ENCODE measurements around the gene RAP1GAP2. TPM values are rescaled to one million over a fixed set of nuclear protein-coding genes. Genes with fewer than 3 reads are reported as not detected.

The RAP1GAP2 gene
- total RNA-seq, 1 donor from 2014 or later = 30.4 TPM

GRCh38 chr17:3024346-3024745, 228.1 kb downstream of the RAP1GAP2 start:
- H3K4me3 ChIP-seq (ENCODE audit: low read depth, low read length) = no peak overlapping the region
- DNase-seq (ENCODE audit: low read depth) = no peak
- TF ChIP-seq CTCF (conservative IDR thresholded peaks at IDR 0.05; ENCODE audit: low read depth, low read length) = no peak

- no peak overlapping the region for H3K4me3 ChIP-seq (ENCODE audit: low read depth, low read length)
- no peak for TF ChIP-seq CTCF (conservative IDR thresholded peaks at IDR 0.05; ENCODE audit: low read depth, low read length)
- no peak for DNase-seq (ENCODE audit: low read depth)
Measured at GRCh38 chr17:3025421-3026124, 229.3 kb downstream of the RAP1GAP2 start.

DNA sequence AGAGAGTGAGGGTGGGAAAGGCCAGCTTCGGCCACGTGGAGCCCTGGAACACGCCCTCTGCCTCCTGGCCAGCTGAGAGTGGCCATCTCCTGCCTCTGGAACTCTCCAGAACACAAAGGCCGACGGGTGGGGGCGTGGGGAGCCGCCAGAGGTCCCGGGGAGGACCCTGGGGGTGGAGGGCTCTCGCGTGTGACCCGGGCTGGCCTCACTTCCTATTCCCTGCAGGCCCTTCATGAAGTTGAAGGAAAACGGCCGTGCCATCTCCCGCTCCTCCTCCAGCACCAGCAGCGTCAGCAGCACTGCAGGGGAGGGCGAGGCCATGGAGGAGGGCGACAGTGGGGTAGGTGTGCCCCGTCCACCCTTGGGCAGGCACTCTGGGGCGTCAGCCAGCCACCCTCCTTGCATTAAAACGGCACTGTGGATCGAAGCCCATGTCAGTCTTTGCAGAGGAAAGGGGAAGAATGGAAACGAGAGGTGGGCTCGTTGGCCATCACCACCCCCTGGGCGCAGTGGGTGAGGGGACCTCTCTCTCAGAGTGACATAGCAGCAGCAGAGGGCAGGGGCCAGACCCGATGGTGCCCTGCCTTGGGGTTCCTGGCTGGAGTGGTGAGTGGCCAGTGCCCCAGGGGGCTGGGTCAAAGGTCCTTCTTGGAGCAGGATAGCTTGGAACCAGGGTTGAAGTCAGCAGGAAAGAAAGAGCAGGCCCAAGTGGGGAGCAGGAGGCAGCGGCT, 230.1 kb downstream of the RAP1GAP2 start:
- TF ChIP-seq CTCF (conservative IDR thresholded peaks at IDR 0.05; ENCODE audit: low read depth, low read length) = no peak
- no peak overlapping the region for H3K4me3 ChIP-seq (ENCODE audit: low read depth, low read length)
- no peak for DNase-seq (ENCODE audit: low read depth)

DNA sequence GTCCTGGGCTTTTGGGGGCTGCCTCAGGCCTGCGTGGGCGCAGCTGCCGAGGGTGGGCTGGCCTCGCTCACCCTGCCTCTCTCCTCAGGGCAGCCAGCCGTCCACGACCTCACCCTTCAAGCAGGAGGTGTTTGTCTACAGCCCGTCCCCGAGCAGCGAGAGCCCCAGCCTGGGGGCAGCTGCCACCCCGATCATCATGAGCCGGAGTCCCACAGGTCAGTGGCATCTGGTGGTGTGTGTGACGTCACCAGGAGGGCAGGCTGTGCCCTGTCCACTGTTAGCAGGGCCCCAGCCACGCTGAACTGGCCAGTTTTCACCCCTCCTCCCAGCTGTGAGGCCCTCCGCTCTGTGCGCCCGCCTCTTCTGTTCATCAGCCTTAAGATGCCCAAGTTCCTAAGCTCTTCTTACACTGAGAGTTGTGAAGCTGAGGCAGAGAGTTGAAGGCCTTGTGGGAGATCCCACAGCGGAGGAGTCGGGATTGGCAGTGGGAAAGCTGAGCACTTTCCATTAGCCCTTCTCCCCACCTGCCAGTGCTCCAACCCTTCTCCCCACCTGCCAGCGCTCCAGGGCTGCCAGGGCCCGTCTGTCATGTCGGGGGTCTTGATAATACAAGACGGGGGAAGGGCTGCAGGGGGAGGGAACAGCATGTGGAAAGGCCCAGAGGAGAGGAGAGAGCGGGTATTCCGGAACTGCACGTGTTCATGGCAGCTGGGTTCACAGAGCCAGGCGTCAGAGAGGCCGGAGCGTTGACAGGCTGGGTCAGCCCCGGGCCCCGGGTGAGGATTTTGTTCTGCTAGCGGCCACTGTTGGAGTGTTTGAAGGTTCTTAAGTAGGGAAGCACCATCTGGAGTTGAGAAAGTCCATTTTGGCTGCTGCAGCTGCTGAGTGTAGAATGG, 230.9 kb downstream of the RAP1GAP2 start:
- no peak for DNase-seq (ENCODE audit: low read depth)
- no peak for TF ChIP-seq CTCF (conservative IDR thresholded peaks at IDR 0.05; ENCODE audit: low read depth, low read length)
- no peak overlapping the region for H3K4me3 ChIP-seq (ENCODE audit: low read depth, low read length)

DNA sequence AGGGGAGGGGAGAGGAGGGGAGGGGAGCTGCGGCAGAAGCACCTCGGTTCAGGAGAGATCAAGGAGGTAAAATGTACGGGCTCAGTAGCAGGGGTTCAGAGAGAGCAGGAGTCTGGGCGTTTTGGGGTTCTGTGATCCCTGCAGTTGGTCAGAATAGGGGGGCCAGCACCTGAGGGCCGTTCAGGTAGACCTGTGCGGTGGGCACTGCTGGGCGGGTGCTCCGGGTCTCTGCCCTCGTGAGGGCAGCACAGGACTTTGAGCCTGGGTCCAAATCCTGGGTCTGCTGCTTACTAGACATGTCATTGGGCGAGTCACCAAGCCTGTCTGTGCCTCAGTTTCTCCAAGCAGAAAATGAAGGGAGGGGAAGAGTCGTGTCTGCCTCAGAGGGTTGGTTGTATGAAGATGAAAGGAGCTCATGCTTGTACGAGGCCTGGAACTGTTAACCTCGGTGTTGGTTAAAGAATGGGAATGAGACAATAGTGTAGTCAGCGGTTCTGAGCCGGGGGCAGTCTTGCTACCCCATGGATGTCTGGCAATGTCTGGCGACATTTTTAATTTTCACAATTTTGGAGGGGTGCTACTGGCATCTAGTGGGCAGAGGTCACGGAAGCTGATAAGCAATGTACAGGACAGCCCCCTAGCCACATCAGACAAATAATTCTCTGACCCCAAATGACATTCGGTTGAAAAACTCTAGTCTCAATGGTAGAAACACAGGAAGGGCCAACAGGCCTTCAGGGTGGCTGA, 231.7 kb downstream of the RAP1GAP2 start:
- no peak overlapping the region for H3K4me3 ChIP-seq (ENCODE audit: low read depth, low read length)
- TF ChIP-seq CTCF (conservative IDR thresholded peaks at IDR 0.05; ENCODE audit: low read depth, low read length) = no peak
- DNase-seq (ENCODE audit: low read depth) = no peak

DNA sequence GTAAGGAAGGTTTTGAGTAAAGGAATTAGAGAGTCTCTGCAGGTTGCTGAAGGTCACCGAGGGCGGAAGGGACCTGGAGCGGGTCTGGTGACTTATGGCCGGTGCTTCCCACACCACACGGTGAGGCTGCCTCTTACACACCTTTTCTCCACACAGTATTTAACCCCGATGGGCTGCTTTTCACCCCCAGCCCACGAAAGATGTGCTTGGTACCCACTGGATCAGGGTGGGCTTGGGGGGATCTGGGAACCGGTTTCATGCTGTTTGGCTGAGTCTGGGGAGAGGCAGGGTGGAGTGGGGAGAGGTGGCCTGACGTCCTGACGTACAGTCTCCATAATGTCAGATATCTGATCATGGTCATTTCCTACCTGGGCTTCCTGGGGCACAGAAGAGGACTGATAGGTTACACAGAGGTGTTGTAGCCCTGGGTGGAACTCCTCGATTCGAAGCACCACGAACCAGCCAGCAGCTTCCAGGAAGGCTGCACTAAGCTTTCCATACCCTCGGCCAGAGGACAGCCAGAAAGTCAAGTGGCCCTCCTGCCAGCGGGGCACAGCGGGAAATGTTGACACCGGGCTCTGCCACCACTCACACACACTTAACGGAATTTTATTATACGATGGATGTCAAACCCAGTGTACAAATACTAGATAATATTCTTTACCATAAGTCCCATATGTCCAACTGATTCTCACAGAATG, 233.1 kb downstream of the RAP1GAP2 start:
- H3K4me3 ChIP-seq (ENCODE audit: low read depth, low read length) = no peak overlapping the region
- DNase-seq (ENCODE audit: low read depth) = no peak
- TF ChIP-seq CTCF (conservative IDR thresholded peaks at IDR 0.05; ENCODE audit: low read depth, low read length) = no peak
